GM21515 (cell line): ENCODE results near the gene ELK1.
"Not testable (repeated sequence)": the region's sequence is repeated elsewhere in the genome, so short reads cannot be mapped to it uniquely, and the experiment has no call there.

Experiments
- ATAC-seq: cut with Tn5 transposase; IDR thresholded peaks from one replicate; pipeline ENCODE4 v1.9.1; 2021; ENCODE audit not compliant: unreplicated experiment

Gene ELK1

GRCh38 chrX:47612418-47612817 lies 37.9 kb downstream of the ELK1 start:
- no peak for ATAC-seq

DNA sequence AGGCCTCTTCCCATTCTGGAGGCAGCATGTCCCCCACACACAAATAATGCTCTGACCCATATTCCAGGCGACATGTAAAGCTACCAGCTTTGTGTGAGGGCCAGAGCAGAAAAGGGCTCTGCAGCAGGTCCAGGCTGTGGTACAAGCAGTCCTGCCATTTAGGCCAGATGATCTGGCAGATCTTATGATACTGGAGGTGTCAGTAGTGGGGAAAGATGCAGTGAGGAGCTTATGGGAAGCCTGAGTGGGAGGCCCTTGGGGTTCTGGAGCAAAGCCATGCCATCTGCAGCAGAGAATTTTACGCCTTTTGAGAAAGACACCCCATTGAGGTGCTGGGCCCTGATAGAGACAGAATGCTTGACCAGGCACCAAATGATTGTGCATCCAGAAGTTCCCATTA lies 38.4 kb downstream of the ELK1 start:
- no peak for ATAC-seq

GRCh38 chrX:47611489-47611888 lies 38.9 kb downstream of the ELK1 start:
- ATAC-seq: no peak

DNA sequence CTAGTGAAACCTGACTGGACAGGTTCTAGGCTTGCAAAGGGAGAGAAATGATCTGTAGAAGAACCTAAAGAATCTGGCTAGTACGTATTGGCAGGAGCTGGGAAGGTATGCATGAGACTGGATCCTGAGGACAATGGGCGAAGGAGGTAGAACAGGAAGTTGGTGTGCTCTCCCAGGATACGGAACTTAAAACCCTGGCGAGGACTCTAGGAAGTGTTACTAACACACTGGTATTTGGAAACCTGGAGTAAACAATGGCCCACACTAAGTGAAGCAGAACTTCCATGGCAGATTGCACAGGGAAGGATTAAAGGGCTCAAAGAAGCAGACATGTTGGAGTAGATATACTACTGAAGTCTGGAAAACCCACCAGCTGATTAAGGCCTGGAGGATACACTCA lies 39.9 kb downstream of the ELK1 start:
- no peak for ATAC-seq

- ATAC-seq: no peak
Observed at GRCh38 chrX:47608130-47608810, 42.1 kb downstream of the ELK1 start.

DNA sequence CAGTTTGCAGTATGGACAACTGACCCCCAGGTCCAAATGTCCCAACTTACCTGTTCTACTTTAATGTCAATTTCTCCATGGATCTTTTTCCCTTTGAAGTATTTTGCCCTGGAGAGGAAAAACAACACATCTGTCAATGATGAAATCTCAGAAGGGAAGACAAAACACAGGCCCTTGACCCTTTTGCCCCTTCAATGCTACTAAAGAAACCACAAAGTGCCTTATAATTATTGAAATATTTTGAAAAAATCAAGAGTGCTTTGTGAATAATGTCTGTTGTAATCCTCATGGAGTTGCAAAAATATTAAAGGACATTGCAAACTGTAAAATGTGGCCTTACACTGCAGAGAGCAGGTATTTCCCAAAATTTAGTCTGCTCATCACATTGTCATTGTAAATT lies 43.3 kb downstream of the ELK1 start:
- no peak for ATAC-seq

DNA sequence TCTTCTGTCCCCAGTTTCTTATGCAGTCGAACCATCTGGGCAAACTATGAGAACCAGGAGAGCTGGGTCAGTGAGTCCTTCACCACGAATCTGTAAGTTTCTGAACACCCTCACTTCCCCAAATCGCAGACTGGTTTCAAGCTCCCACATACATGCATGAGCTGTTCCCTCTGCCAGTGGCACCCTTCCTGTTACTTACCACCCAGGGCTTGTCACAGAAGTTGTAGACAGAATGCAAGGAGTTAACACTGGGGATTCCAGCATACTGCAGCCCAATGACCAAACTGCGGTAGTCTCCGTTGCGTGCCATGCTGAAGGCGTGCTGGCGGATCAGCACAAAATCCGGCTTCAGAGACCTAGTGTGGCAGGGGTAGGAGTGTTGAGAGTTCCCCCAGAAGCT lies 45.3 kb downstream of the ELK1 start:
- ATAC-seq: no peak

GRCh38 chrX:47603125-47603524 lies 47.2 kb downstream of the ELK1 start:
- ATAC-seq: not testable (repeated sequence)

GRCh38 chrX:47597222-47597621 lies 53.1 kb downstream of the ELK1 start:
- no peak for ATAC-seq

- no peak for ATAC-seq
Observed at GRCh38 chrX:47596256-47596655, 54.1 kb downstream of the ELK1 start.

DNA sequence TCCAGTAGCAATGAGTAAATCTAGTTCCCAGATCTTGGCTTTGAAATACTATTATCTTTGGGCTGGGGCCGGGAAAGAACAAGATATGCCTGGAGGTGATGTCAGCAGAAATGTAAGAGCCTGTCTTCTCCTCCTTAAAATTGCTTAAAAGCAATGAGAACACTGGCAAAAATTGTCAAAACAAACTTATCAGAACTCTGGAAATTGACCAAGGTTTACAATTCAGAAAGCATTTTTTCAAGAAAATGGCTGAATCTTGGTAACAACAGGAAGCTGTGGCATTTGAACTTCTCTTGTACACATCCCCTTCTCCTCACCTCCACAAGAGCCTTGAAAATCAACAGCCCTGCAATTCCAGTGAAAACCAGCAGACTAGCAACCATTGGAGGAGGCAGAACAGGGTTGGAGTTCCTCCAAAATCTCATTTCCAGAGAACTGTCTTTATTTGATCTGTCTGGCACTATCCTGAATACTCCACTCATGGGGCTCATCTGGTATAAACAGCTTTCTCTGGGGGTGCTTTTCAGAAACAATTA lies 54.6 kb downstream of the ELK1 start:
- no peak for ATAC-seq

DNA sequence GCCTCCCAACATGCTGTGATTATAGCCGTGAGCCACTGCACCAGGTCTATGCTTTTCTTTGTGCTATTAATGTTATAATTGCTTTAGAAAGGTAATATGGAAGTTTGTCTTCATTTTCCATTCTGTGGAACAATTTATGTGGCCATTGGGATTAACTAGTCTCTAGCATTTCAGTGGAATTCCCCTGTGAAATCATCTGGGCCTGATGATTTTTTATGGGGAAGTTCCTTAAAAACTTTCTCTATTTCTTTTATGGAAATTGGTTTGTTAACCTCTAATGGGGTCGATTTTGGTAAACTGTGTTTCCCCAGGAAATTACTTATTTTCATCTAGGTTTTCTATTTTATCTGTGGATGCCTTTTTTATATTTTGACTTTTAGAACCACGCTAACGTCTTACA lies 56.8 kb downstream of the ELK1 start:
- ATAC-seq: no peak

DNA sequence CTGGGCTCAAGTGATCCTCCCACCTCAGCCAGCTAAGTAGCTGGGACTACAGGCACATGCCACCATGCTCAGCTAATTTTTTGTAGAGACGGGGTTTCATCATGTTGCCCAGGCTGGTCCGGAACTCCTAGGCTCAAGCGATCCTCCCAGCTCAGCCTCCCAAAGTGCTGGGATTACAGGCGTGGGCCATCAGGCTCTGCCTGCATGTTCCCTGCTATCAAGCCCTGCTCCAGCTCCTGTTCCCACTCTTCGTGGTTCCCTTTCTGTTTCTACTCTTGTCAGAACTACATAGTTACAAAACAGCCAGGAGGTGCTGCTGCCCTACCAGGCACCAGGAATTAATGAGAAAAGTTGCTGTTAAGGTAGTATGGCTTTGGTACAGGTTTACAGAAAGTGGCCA lies 59.4 kb downstream of the ELK1 start:
- ATAC-seq: no peak

DNA sequence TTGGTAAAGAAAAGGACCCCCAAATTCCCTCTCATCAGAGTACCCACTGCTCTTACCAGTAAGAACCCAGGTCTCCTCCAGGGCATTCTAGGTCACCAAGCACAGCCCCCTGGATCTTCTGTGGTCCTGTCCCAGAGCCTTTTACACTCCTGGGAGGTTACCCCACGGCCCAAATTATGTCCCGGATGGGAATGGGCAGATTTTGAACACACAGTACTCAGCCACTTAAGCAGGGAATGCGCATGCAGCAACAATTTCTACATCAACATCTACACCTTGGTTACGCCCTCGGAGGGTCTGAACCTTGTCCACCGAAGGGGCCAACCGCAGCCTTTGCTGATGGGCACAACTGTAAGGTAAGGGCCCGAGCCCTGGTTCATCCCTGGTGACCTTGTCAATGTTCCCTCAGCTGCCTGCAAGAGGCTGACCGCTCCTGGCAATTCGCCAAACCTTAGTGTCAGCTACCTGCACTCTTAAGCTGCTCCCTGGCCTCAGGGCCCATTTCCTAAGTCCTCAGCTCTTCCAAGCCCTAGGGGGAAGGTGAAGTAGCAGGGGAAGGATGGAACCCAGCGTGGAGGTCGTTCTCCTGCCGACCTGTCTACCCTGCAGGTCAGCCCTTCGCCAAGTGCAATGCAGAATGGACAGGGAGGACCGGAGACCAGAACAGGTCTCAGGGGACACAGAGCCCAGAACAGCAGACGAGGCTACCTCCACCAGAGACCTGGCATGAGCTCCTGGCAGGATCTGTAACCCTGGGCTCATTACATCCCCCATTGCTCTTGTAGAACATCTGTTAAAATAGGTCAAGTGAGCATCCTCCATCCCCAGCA lies 62.2 kb downstream of the ELK1 start:
- ATAC-seq: no peak

GRCh38 chrX:47587091-47587891 lies 63.1 kb downstream of the ELK1 start:
- no peak for ATAC-seq

DNA sequence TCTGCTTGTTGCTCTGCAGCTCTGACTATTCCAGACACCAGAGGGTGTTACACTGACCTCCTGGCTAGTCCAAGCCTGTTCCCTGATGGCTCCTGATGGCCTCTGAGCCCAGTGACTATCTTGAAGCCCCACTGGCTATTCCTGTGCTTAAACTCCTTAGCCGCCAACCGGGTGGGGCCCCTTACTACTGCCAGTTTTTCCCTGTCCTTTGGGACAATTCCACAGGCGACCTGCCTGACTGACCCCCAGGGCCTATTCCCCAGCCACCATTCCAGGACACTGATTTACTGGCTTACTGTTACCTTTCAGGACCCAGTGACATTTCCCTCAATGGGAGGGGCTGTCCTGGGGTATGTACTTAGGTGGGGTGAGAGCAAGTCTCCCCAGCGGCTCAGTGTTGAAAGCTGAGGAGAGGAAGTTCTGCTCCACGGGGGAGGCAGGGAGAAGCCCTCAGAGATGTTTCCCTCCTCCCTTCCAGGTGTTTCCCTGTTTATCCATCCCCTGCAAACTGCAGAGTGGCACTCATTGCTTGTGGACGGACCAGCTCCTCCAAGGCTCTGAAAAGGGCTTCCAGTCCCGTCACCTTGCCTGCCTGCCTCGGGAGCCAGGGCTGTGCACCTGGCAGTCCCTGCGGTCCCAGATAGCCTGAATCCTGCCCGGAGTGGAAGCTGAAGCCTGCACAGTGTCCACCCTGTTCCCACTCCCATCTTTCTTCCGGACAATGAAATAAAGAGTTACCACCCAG lies 64.1 kb downstream of the ELK1 start:
- ATAC-seq: no peak
